ENCODE data around the gene NCBP2L.

Gene NCBP2L

GRCh38 chrX:107775000-107775733 is 2.4 kb upstream of the NCBP2L start:
- TF ChIP-seq CTCF (conservative IDR thresholded peaks at IDR 0.05; ENCODE audit: low read depth, low read length), result peak; percentile 19
- H3K4me3 ChIP-seq (ENCODE audit: low read depth, low read length), result peak overlapping the region; percentile 58
- DNase-seq (ENCODE audit: low read depth), result no peak

GRCh38 chrX:107775734-107776511 is 1.6 kb upstream of the NCBP2L start, which contains the start of gene TSC22D3:
Gene TSC22D3, minus strand, starts transcription at chrX:107775787. Its CDS starts 368 bp downstream, at chrX:107775419.
- H3K4me3 ChIP-seq (ENCODE audit: low read depth, low read length), result peak within 1 kb of the TSS; percentile 58
- DNase-seq (ENCODE audit: low read depth), result peak; percentile 66
- TF ChIP-seq CTCF (conservative IDR thresholded peaks at IDR 0.05; ENCODE audit: low read depth, low read length), result no peak

- peak; percentile 95 for DNase-seq (ENCODE audit: low read depth)
- TF ChIP-seq CTCF (conservative IDR thresholded peaks at IDR 0.05; ENCODE audit: low read depth, low read length), result peak; percentile 71
- peak overlapping the region; percentile 58 for H3K4me3 ChIP-seq (ENCODE audit: low read depth, low read length)
Measured at GRCh38 chrX:107776649-107777535, 641 bp upstream of the NCBP2L start.

GRCh38 chrX:107780525-107780924 is 3.0 kb downstream of the NCBP2L start:
- no peak overlapping the region for H3K4me3 ChIP-seq (ENCODE audit: low read depth, low read length)
- TF ChIP-seq CTCF (conservative IDR thresholded peaks at IDR 0.05; ENCODE audit: low read depth, low read length), result no peak
- DNase-seq (ENCODE audit: low read depth), result no peak

- no peak for TF ChIP-seq CTCF (conservative IDR thresholded peaks at IDR 0.05; ENCODE audit: low read depth, low read length)
- DNase-seq (ENCODE audit: low read depth), result no peak
- H3K4me3 ChIP-seq (ENCODE audit: low read depth, low read length), result no peak overlapping the region
Measured at GRCh38 chrX:107787827-107788226, 10.3 kb downstream of the NCBP2L start.

- no peak for TF ChIP-seq CTCF (conservative IDR thresholded peaks at IDR 0.05; ENCODE audit: low read depth, low read length)
- DNase-seq (ENCODE audit: low read depth), result no peak
Measured at GRCh38 chrX:107804427-107804826, 26.9 kb downstream of the NCBP2L start.

More at GRCh38 chrX:107804427-107804826, 26.9 kb downstream of the NCBP2L start:
- H3K4me3 ChIP-seq (ENCODE audit: low read depth, low read length), result no peak overlapping the region

All from choroid plexus epithelial cell (primary cell).